ENCODE data around the gene ARHGAP44. TPM values are rescaled to one million over a fixed set of nuclear protein-coding genes. Genes with fewer than 3 reads are reported as not detected.

ARHGAP44 gene
- total and polyA plus RNA-seq, 2 of the 13 experiments (the other 11 are each of a cell fraction or from before 2014, with no cell fraction given) = 0.79 to 3.1 TPM

- peaks cover 9% of the 10 kb centered on the region for H3K4me1 ChIP-seq (ENCODE audit: insufficient read depth, low read length)
- no peak overlapping the region for H3K4me2 ChIP-seq (ENCODE audit: low read depth, low read length)
- intact Hi-C loops (cut with micrococcal nuclease; ENCODE audit: unreplicated experiment) = no loop called here
- ATAC-seq = no peak
- H3K4me3 ChIP-seq (replicated peaks in 1 of 3; ENCODE audit: insufficient read depth in 1 of 3, low read depth in 2 of 3, low read length in 3 of 3) = no peak overlapping the region
- TF ChIP-seq AGO2 (optimal IDR thresholded peaks at IDR 0.05; ENCODE audit: low read depth, low read length) (peak; percentile 45), ZNF138 (CRISPR knock-in tag; IDR thresholded peaks at IDR 0.05; ENCODE audit: low read depth) (no peak)
- no peaks in the 10 kb centered on the region for H4K20me1 ChIP-seq (ENCODE audit: insufficient read depth, low read length)
- DNase-seq (ENCODE audit: low spot score) = no peak
- H3K9me3 ChIP-seq (ENCODE audit: low read length) = no peaks in the 10 kb centered on the region
- H3K36me3 ChIP-seq (replicated peaks in 1 of 2; ENCODE audit: control insufficient read depth in 1 of 2, insufficient read depth in 2 of 2, low read length in 2 of 2) = peaks cover 26 to 78% of the 10 kb centered on the region in 2 experiments
- H3K9ac ChIP-seq (ENCODE audit: insufficient read depth, low read depth, low read length) = no peak overlapping the region
- ChIA-PET POLR2A (no interaction called here), CTCF (ENCODE audit: low intra/inter-chr PET ratio, low total read pairs) (no interaction called here)
- no peak overlapping the region for H2AFZ ChIP-seq (ENCODE audit: low read length)
- 96% methylated on average over 19 of the region's 19 CpGs for WGBS (ENCODE audit: low lambda C conversion rate)
- H3K27me3 ChIP-seq (ENCODE audit: control insufficient read depth in 1 of 2, insufficient read depth in 2 of 2, low read length in 2 of 2) = no peaks in the 10 kb centered on the region
- no peak overlapping the region for H3K27ac ChIP-seq (ENCODE audit: extremely low read length, insufficient read depth, low read length)
- no peaks in the 10 kb centered on the region for H3K79me2 ChIP-seq (ENCODE audit: insufficient read depth, low read length)
- BruUV-seq (replicated peaks) = no TSS peak
- no peak for FAIRE-seq
- in situ Hi-C loops (cut with HindIII; ENCODE audit: extremely low pct_ligation_motif_present, low pct_unique_long_range_greater_than_20kb) = no loop called here
Observed at GRCh38 chr17:12994341-12995074, 205.2 kb downstream of the ARHGAP44 start.

DNA sequence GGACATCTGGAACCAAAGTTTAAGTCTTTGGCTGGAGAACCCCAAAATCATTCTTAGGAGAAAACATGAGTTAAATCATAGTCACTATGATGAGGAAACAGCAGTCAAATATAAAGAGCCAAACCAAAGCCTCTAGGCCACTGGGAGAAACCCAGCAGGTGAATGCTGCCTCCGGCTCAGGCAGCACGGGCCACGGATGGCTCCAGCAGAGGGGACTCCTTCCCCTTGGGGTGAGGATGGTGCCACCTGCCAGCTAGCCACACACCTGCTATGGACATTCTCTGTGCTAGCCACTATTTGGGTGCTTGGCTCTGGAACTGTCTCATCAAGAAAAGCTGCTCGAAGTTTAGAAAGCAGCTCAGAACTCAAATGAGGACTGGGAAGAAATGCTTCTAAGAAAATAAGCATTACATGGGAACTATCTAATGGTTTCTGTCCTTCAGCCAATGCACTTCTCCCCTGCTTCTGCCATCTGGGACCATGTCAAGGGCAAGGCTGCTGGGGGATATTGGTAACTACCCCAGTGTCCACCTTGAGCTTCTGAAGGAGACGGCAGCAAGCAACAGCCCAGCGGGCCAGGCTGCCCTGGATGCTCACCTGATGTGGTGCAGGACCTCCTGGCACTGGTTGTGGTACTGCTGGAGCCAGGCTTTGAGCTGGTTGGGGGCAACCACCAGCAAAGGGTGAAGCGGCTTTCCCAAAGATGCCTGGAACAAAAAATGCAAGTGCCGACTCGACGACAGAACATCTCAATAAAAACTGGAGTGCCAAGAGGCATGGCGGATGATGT lies 206.0 kb downstream of the ARHGAP44 start:
- in situ Hi-C loops (cut with HindIII; ENCODE audit: extremely low pct_ligation_motif_present, low pct_unique_long_range_greater_than_20kb) = no loop called here
- peaks cover 4% of the 10 kb centered on the region for H3K4me1 ChIP-seq (ENCODE audit: insufficient read depth, low read length)
- no peak overlapping the region for H3K9ac ChIP-seq (ENCODE audit: insufficient read depth, low read depth, low read length)
- no peak overlapping the region for H3K4me3 ChIP-seq (replicated peaks in 1 of 3; ENCODE audit: insufficient read depth in 1 of 3, low read depth in 2 of 3, low read length in 3 of 3)
- no peak overlapping the region for H3K27ac ChIP-seq (ENCODE audit: extremely low read length, insufficient read depth, low read length)
- H3K27me3 ChIP-seq (ENCODE audit: control insufficient read depth in 1 of 2, insufficient read depth in 2 of 2, low read length in 2 of 2) = no peaks in the 10 kb centered on the region
- H2AFZ ChIP-seq (ENCODE audit: low read length) = no peak overlapping the region
- no peak overlapping the region for H3K4me2 ChIP-seq (ENCODE audit: low read depth, low read length)
- BruUV-seq (replicated peaks) = no TSS peak
- no peaks in the 10 kb centered on the region for H3K79me2 ChIP-seq (ENCODE audit: insufficient read depth, low read length)
- H4K20me1 ChIP-seq (ENCODE audit: insufficient read depth, low read length) = no peaks in the 10 kb centered on the region
- intact Hi-C loops (cut with micrococcal nuclease; ENCODE audit: unreplicated experiment) = no loop called here
- ChIA-PET CTCF (ENCODE audit: low intra/inter-chr PET ratio, low total read pairs) (no interaction called here), POLR2A (no interaction called here)
- H3K36me3 ChIP-seq (replicated peaks in 1 of 2; ENCODE audit: control insufficient read depth in 1 of 2, insufficient read depth in 2 of 2, low read length in 2 of 2) = peaks cover 30 to 84% of the 10 kb centered on the region in 2 experiments
- no peak for FAIRE-seq
- no peaks in the 10 kb centered on the region for H3K9me3 ChIP-seq (ENCODE audit: low read length)
- ATAC-seq = no peak
- no peak for TF ChIP-seq HINFP (CRISPR knock-in tag; IDR thresholded peaks at IDR 0.05; ENCODE audit: low read depth)
- TF ChIP-seq RCOR2 (CRISPR knock-in tag; IDR thresholded peaks at IDR 0.05) = no peak
- no peak for TF ChIP-seq ZBTB20 (CRISPR knock-in tag; IDR thresholded peaks at IDR 0.05; ENCODE audit: borderline replicate concordance, low read depth)
- TF ChIP-seq, protein P1, sequence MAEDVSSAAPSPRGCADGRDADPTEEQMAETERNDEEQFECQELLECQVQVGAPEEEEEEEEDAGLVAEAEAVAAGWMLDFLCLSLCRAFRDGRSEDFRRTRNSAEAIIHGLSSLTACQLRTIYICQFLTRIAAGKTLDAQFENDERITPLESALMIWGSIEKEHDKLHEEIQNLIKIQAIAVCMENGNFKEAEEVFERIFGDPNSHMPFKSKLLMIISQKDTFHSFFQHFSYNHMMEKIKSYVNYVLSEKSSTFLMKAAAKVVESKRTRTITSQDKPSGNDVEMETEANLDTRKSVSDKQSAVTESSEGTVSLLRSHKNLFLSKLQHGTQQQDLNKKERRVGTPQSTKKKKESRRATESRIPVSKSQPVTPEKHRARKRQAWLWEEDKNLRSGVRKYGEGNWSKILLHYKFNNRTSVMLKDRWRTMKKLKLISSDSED (CRISPR knock-in tag; IDR thresholded peaks at IDR 0.05) = no peak
- no peak for TF ChIP-seq GZF1 (CRISPR knock-in tag; IDR thresholded peaks at IDR 0.05)
- no peak for TF ChIP-seq NFKB2 (CRISPR knock-in tag; IDR thresholded peaks at IDR 0.05; ENCODE audit: borderline replicate concordance)
- no peak for TF ChIP-seq ZNF670 (CRISPR knock-in tag; IDR thresholded peaks at IDR 0.05; ENCODE audit: borderline replicate concordance)
- TF ChIP-seq SMARCC2 (IDR thresholded peaks at IDR 0.05) = no peak
- no peak for DNase-seq (ENCODE audit: low spot score)
- WGBS (ENCODE audit: low lambda C conversion rate) = 91% methylated on average over 10 of the region's 11 CpGs

Data from HepG2 (cell line).